ENCODE results near the gene MC1R.
"Not testable (repeated sequence)": the region's sequence is repeated elsewhere in the genome, so short reads cannot be mapped to it uniquely, and the experiment has no call there.

The MC1R gene

DNA sequence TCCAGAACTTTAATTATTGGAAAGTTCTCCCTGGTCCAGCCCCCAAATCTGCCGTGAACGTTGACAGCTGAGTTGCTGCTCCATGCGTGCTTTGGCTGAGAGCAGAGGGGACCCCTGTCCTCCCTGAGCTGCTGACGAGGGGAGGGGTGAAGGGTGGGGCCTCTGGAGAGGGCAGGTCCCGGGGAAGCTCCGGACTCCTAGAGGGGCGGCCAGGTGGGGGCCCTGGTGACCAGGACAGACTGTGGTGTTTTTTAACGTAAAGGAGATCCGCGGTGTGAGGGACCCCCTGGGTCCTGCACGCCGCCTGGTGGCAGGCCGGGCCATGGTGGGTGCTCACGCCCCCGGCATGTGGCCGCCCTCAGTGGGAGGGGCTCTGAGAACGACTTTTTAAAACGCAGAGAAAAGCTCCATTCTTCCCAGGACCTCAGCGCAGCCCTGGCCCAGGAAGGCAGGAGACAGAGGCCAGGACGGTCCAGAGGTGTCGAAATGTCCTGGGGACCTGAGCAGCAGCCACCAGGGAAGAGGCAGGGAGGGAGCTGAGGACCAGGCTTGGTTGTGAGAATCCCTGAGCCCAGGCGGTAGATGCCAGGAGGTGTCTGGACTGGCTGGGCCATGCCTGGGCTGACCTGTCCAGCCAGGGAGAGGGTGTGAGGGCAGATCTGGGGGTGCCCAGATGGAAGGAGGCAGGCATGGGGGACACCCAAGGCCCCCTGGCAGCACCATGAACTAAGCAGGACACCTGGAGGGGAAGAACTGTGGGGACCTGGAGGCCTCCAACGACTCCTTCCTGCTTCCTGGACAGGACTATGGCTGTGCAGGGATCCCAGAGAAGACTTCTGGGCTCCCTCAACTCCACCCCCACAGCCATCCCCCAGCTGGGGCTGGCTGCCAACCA is at the start of gene MC1R:
Gene MC1R (plus strand): TSS at position 410 of the 895 bp plus-strand sequence. CDS start 397 bp downstream, at position 807.
- no peak for DNase-seq (ENCODE audit: low read depth, low spot score)

DNA sequence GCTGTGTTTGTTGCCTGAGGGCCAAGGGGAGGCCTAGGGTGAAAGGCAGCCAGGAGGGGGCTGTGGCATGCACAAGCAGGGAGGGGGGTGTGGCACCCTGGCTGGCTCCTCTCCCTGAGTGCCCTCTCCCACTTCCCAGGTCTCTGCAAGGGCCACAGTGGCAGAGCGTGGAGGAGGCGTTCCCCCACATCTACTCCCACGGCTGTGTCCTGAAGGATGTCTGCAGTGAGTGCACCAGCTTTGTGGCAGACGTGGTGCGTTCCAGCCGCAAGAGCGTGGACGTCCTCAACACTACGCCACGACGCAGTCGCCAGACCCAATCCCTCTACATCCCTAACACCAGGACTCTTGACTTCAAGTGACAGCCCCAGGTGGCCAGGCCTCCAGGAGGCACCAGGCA is 48.8 kb upstream of the MC1R start:
- DNase-seq (ENCODE audit: low read depth, low spot score) = no peak

DNA sequence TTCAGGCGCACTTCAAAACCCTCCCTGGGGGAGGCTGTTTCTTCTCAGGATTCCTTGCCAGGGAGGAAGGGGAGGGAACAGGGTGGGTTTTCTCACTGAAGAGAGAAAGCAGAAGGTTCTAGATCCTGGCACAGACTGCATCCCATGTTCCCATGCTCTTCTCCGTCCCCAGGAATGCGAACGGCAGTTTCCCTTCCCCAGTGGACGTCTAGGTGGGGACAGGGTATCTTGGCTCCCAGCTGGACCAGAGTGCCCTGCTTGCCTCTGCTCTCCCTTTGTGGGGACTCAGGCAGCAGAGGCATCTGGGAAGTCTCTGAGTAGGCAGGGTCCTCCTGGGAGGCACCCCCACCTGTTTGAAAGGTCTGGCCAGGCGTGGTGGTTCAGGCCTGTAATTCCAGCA is 48.2 kb upstream of the MC1R start:
- DNase-seq (ENCODE audit: low read depth, low spot score) = no peak

DNA sequence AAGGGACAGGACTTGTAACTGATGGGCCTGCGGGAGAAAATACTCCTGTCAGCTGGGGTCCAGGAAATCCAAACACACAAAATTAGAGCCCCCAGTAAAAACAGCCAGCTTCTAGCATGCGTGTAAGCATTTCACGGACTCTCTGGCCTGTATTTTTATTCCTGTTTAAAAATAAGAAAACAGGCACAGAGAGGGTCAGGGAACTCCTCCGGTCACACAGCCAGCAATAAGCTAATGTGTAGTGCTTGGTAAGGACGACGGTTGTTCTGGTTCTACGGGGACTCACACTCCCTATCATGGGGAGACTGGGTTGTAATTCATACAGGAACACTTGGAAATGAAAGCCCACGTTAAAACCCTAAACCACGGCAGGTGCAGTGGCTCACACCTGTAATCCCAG is 46.8 kb upstream of the MC1R start:
- no peak for DNase-seq (ENCODE audit: low read depth, low spot score)

DNA sequence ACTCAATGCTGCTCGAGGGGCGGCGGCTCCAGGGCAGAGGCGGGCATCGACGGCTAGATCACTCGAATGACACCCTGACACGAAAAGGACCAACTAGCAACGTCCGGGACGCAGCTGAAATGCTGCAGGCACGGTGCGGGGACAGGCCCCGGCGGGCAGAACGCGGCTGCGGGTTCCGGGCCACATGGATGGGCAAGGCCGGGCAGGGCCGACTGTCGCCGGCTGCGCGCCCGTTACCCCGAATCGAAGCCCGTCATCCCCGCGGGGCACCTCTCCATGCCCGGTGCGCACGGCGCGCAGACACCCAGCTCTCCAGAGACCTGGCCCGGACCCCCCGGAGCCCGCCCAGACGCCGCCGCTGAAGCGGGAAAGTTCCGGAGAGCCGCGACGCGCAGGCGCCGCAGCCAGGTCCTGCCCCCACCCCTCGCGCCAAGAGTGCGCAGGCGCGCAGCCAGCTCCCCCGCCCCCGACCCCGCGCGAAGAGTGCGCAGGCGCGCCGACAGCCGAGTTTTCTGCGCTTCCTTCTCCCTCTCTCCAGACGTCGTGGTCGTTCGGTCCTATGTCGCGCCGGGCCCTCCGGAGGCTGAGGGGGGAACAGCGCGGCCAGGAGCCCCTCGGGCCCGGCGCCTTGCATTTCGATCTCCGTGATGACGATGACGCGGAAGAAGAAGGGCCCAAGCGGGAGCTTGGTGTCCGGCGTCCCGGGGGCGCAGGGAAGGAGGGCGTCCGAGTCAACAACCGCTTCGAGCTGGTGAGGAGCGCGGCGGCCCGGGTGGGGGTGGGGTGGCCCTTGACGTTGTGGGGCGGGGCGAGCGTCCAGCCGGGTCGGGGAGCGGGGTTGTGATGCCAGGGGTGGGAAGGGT is 45.3 kb upstream of the MC1R start, which contains the start of gene TCF25:
Gene TCF25 (plus strand): TSS at position 484 of the 863 bp plus-strand sequence. CDS start 76 bp downstream, at position 560.
- DNase-seq (ENCODE audit: low read depth, low spot score) = peak; percentile 68

DNA sequence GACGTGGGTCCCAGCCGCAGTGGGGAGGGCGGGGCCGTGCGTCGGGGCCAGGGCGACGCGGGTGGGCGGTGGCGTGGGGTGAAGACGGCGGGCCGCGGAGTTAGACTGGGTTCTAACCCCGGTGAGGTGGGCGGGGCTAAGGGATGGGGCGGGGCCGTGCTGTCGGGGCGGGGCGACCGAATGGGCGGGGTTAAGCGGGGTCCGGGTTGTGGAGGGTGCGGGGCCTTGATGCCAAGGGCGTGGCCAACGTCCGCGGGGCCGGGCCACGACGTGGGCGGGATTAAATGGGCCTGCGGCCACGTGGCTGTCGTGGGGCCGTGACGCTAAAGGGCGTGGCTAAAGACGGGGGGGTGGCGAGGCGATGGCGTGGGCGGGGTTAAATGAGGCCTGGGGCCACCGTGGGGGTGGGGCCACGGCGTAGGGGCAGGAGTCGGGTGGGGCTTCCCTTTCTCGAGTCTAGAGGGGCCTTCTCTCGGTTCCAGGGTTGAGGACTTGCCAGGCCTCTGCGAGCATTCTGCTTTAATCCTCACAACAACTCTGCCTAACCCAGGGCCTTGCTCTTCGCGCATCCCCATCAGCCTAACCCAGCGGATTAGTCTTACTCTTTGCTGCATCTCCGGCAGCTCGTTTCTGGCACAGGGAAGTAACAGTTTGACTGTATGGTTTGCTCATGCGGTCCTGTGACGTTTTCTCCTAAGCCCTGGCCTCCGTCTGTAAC is 44.5 kb upstream of the MC1R start:
- DNase-seq (ENCODE audit: low read depth, low spot score) = peak; percentile 87

DNA sequence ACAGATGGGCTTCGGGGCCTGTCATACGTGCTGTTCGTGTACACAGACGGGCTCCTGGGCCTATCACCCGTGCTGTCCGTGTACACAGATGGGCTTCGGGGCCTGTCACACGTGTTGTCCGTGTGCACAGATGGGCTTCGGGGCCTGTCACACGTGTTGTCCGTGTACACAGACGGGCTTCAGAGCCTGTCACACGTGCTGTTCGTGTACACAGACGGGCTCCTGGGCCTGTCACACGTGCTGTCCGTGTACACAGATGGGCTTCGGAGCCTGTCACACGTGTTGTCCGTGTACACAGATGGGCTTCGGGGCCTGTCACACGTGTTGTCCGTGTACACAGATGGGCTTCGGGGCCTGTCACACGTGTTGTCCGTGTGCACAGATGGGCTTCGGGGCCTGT is 39.5 kb upstream of the MC1R start:
- DNase-seq (ENCODE audit: low read depth, low spot score) = not testable (repeated sequence)

DNA sequence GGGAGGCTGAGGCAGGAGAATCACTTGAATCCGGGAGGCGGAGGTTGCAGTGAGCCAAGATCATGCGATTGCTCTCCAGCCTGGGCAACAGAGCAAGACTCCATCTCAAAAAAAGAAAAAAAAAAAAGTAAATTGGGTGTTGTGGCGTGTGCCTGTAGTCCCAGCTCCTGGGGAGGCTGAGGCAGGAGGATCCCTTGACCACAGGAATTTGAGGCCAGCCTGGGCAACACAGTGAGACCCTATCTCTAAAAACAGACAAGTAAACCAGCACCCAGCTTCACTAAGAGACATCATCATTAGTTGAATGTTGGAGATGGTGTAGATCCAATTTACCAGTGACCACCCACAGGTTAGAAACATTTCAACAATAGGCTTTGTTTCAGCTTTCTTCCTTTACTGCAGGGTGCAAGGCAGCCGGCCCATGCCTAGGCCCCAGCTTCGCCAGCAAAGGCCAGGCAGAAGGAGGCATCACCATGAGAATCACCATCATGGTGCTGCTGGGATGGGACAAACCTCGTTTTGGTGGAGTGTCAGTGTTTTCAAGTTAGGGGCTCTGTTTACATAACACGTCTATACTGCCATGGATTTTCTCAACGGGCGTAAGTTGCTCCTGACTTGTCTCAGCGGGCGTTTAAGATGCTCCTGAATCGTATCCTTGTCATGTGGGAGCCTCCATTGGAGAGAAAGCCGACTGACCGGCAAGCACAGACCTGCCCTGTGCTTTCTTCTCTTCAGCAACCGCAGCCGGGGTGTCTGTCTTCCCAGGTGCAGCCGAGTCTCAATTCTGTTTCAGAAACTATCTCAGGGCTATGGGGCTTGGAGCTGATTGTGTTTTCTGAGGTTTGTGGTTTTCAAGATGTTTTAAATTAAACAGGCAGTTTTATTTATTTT is 37.9 kb upstream of the MC1R start:
- no peak for DNase-seq (ENCODE audit: low read depth, low spot score)

DNA sequence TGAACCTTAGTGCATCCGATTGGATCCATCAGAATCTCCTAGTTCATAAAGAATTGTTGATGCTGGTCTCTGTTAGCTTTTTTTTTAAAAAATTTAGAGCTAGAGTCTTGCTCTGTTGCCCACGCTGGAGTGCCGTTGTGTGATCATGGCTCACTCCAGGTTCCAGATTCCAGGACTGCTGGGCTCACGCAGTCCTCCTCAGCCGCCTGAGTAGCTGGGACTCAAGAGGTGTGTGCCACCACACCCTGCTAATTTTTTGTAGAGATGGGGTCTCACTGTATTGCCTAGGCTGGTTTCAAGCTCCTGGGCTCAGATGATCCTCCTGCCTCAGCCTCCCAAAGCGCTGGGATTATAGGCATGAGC is 37.3 kb upstream of the MC1R start:
- no peak for DNase-seq (ENCODE audit: low read depth, low spot score)

DNA sequence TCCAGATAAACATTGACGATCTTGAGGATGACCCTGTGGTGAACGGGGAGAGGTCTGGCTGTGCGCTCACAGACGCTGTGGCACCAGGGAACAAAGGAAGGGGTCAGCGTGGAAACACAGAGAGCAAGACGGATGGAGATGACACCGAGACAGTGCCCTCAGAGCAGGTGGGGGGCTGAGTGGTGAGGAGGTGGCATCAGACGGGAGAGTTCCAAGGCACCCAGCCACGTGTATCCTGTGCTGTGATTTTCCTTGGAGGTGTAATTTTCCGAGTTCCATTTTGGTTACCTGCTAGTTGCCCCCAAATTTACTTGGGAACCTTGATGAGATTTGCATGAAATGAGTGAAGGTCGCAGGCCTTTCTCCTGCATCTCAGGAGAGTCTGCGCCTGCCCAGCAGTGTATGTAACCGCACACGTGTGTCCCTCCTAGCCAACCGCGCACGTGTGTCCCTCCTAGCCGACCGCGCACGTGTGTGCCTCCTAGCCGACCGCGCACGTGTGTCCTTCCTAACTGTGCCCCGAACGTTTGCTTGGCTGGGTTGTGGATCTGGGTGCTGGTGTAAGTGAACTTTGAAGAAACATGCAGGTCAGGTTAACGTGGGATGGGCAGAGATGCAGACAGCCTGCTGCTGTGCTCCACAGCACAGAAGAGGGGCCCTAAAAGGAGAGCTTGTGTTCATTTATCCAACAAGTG is 35.2 kb upstream of the MC1R start:
- no peak for DNase-seq (ENCODE audit: low read depth, low spot score)

DNA sequence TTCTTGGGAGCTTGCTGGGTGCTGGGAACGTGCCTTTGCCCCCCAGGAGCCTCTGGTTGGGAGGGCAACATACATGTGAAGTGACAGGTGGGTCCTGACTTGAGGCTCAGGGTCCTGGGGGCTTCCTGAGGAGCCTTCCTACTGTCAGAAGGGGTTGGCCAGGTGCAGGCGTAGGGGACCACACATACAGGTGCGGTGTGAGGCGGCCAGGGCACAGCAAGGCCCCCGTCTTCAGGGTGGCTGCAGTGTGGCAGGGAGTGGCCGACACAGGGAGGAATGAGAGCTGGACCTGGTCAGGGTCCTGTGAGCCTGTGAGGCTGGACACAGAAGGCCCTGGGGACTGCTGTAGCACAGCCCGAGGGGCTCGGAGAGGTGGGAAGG is 34.6 kb upstream of the MC1R start:
- DNase-seq (ENCODE audit: low read depth, low spot score) = no peak

DNA sequence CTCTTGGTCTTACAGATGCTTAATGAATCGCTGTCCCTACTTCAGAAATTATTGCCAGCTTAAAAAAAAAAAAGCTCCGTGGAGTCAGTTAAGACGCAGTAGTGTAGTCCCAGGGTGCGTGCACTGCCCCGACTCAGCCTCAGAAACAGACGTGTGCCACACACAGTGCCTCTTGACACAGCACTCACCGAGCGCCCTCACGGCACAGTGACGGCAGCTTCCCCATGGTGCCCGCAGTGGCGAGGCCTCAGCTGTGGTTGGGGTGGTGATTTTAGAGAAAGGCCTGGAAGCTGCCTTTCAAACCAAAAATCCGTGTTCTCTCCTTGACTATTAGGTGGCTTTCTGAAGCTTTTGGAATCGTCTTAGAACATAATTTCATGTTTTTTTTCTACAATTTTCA is 31.4 kb upstream of the MC1R start:
- DNase-seq (ENCODE audit: low read depth, low spot score) = no peak

DNA sequence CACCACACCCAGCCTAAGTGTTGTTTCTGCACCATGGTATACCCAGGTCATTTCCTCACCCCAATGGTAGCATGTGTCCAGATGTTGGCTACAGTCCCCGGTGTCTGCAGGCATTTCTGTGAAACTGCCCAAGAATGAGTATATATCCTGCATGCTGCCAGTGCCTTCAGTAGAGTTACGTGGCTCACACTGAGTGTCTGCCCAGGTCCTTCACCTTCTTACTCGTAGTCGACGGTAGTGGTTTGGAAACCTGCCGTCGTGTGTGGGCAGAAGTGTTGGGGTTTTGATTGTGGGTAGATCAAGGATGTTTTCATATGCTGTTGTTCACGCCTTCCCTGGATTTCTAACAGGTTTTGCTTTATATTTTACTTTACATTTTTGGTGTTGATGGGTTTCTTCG is 28.5 kb upstream of the MC1R start:
- DNase-seq (ENCODE audit: low read depth, low spot score) = no peak

DNA sequence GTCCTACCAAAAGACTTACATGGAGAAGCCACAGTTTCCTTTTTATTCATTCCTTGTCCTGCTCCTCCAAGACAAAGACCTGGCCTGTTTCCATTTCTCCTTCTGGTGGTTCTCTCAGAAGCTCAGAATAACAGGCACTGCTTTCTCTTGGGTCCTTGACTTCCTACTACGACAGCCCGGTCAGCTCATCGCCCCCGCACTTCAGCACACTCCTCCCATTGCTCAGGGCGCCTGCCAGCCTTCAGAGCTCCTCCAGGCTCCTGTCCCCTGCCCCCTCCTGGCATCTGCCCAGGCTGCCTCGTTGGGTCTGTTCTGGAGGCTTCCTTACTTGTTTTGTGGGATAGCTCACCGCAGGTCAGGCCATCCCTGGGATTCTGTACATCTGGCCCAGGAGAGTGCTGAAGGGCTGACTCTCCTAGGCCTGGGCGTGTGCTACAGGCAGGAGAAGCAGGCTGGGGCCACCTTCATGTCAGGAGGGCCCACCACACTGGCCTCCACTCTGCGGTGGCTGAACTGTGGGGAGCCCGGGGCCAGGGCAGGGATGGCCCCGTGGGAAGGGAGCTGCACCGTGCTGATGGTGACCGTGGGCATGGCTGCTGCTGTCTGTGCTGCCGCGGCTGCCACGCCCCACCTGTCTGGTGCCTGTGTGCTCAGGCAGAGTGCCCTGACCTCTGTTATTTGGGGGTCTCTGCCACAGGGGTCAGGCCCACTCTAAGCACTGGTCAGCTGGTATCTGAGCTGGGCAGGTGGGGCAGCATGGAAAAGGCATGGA is 27.6 kb upstream of the MC1R start:
- no peak for DNase-seq (ENCODE audit: low read depth, low spot score)

DNA sequence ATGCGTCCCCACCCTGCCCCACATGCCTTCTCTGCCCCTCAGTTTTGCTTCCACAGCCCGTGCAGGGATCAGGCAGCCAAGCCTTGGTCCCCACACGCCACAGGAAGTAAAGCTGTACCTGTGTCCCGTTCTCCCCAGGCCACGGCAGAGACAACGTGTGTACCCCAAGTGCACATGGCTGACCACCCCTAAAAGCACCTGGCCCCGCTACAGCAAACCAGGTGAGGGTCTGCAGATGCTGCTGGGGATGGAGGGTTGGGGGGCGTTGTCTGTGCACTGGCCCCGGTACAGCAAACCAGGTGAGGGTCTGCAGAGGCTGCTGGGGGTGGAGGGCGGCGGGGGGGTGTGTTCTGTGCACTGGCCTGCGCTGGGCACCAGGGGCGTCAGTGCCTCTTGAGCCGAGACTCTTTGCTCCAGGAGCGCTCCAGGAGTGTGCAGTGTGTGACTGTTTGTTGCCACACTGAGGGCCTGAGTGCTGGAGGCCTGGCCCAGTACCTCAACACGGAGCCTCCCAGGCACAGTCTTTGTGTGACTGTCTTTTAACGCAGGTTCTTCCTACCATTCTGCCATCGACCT is 26.5 kb upstream of the MC1R start:
- DNase-seq (ENCODE audit: low read depth, low spot score) = no peak

DNA sequence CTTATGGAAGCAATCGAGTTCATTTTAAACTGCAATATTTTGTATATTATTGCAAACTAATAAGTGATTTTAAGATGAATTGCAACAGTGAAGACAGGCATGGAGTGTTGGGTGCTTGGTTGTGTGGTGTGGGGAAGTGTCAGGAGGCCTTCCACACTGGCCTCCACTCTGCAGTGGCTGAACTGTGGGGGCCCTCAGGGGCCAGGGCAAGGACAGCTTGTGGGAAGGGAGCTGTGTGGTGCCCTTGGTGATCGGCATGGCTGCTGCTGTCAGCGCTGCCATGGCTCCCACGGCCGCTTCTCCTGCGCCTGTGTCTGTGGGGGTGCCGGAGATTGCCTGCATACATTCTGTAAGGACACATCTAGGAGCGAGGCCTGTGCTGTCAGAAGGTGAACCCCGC is 26.0 kb upstream of the MC1R start:
- no peak for DNase-seq (ENCODE audit: low read depth, low spot score)

DNA sequence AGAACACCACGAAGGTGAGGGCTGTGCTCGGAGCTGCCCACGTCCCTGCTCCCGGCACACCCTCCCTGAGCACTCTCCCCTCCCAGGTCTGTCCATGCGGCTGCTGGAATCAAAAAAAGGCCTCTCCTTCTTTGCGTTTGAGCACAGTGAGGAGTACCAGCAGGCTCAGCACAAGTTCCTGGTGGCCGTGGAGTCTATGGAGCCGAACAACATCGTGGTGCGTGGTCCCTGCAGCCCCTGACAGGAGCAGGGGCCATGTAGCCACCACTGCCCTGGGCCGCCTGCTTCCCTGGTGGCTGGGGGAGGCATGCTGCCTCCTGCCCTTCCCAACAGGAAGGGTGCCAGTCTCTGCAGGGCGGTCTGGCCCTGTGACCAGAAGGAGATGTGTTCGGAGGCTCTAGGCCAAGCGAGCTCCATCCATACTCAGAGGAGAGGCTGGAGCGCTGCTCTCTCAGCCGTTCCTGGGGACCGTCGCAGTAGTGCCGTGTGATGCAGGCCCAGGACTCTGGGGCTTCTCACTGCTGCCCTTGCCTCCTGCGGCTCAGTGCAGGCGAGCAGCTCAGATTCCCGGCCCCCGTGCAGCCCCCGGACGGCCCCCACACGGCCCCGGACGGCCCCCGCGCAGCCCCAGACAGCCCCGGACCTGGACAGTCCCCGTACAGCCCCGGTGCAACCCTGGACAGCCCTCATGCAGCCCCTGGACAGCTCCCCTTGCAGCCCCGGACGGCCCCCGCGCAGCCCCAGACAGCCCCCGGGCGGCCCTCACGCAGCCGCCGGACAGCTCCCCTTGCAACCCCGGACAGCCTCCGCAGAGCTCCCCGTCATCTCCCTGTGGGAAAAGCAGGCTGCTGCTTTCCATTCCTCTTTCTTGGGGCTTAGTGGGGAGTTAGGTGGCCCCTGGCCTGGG is 24.8 kb upstream of the MC1R start:
- DNase-seq (ENCODE audit: low read depth, low spot score) = no peak

All from activated CD4-positive, CD25-positive, alpha-beta regulatory T cell treated with anti-CD3 and anti-CD28 coated beads, Interleukin-2, amount 50 U/mL, for 16 hours (primary cell).